Activated CD4-positive, alpha-beta T cell treated with anti-CD3 and anti-CD28 coated beads, Interleukin-2, amount 50 U/mL, for 48 hours (primary cell): ENCODE results near the gene EHD4.

Source experiments
- DNase-seq, 2 experiments: peaks; one replicate each; pipeline ENCODE4 v3.0.0-alpha.2; 2020

Gene EHD4

GRCh38 chr15:41915255-41915994 lies 56.9 kb downstream of the EHD4 start:
- DNase-seq = no peak

GRCh38 chr15:41914411-41914810 lies 57.9 kb downstream of the EHD4 start:
- DNase-seq = no peak

- no peak for DNase-seq
These were observed 59.1 kb downstream of the EHD4 start for GRCh38 chr15:41913256-41913655.

DNA sequence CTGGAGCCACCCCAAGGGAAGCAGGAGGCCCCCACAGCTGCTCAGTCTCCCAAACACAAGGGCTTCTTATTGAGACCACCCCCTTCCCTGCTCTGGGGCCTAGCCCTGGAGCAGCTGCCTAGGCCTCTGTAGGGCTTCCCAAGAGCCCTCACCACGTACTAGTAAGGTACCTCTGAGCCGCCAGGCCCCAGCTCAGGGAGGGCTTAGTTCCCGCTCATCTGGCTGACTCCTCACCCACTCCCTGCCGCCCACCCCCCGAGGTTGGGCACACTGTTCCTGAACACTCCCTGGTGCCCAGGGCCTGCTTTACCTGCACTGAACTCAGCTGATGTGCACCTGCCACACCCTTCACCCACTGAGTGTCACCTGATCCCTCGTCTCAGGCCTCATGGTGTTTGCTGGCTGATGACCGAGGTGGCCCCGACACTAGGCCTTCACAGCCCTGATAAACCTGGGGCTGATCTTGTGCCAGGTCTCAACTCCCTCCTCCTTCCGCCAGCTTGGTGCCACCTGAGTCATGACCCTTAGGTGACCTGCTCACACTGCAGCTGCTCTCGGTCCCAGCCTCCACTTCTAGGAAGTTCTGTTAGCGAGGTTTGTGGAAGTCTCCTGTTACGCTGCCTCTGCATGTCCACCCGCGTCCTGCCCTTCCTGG lies 60.5 kb downstream of the EHD4 start:
- no peak for DNase-seq

GRCh38 chr15:41908736-41909461 lies 63.5 kb downstream of the EHD4 start:
- no peak for DNase-seq

- no peak for DNase-seq
These were observed 65.2 kb downstream of the EHD4 start for GRCh38 chr15:41907141-41907540.

DNA sequence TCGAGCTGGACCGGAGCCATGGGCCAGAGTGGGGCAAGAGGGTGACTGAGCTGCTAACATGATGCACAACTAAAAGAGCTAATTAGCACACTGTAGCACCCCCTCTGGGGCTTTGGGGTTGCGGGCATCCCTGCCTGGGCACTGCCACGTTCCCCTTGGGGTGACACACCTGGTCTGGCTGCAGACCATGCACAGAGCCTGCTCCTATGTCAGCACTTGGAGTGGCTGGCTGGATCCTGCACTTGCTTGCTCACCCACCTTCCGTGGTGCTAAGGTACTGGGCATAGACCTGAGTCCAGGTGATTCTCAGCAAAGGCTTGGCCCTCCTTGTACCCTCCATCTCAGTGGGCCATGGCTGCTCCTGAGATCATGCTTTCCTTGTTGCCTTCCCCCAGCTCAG lies 65.7 kb downstream of the EHD4 start:
- no peak for DNase-seq

DNA sequence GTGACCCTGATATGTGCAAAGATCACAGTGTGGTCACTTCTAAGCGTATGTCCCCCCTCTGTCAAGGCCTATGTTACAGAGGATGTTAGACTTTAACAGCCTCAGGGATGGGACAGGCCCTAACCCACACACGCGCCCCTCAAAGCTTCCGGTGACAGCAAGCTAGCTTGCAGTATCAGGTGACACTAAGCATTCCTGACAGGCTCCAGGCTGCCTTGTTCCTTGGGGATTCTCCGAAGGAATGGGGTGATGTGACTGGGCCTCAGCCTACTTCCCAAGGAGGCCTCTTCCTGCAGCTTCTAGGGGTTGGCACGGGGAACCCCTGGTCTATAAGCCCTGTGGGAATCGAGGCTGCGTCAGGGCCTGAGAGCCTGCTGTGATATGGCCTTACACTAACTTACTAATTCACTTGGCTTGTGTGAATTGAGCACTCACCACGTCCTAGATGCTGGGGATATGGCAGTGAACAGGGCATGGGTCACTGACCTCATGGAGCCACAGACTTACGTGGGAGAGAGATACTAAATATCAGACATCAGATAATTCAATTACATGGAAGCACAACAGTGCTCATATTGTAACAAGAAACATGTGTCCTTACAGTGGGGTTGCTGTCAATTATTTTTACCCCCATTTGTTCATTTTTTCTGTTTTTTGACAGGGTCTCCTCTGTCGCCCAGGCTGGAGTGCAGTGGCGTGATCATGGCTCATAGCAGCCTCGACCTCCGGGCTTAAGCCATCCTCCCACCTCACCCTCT lies 67.1 kb downstream of the EHD4 start:
- no peak for DNase-seq

DNA sequence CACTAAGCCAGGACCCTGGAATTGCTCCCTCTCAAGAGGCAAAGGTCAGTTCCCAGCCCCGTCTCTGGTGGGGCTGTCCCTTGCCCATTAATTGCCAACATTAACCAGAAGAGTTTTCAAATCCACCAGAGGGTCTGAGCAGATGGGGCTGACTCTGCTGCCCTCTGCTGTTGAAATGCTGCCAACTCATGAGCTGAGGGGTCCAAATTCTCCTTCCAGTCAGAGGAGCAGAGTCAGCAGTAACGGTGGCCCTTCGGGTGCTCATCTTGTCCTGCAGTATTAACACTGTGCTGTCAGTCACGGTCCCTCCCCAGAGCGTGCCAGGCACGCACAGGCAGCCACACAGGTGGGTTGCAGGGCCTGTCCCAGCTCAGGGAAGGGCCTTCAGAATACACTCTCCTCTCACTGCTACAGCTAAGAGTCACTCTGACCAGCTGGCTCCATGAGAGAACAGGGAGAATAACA lies 67.8 kb downstream of the EHD4 start:
- DNase-seq = peak; percentile 70 to 75

GRCh38 chr15:41903782-41904181 lies 68.6 kb downstream of the EHD4 start:
- no peak for DNase-seq

- DNase-seq = no peak
These were observed 70.9 kb downstream of the EHD4 start for GRCh38 chr15:41901431-41901830.

DNA sequence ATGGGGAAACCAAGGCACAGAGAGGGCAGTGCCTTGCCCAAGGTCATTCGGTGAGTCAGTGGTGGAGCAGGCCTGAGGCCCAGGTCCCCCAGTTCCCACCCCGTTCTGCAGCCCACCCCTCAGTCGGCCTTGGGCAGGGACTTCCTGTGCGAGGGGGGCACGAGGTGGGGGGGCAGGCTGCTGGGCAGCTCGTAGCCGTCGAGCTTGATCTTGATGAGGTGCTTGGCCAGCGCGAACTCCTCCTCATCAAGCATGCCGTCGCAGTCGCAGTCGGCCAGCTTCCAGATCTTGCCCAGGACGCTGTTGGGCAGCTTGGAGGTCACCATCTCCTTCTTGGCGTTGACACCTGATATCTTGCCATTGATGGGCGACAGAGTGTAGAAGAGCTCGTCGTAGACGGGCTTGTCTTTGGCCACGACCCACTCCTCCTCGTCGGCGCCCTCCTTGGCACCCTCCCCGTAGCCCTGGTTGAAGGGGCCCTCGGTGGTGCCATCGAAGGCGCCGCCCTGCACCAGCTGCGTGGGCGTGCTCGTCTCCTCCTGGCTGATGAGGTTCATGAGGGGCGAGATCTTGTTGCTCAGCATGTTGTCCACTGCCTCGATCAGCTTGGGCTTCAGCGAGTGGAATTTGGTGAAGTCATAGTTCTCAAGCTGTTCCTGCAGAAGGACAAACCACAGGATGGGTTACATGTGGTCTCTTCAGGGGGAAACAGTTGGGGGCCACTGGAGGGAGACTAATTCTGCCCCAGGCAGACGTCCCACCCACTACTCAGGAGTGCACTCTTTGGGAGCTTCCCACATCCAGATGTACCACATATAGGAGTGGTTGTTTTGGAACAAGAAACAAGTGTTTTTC lies 71.6 kb downstream of the EHD4 start:
- DNase-seq = no peak

- no peak for DNase-seq
These were observed 72.4 kb downstream of the EHD4 start for GRCh38 chr15:41899854-41900442.

DNA sequence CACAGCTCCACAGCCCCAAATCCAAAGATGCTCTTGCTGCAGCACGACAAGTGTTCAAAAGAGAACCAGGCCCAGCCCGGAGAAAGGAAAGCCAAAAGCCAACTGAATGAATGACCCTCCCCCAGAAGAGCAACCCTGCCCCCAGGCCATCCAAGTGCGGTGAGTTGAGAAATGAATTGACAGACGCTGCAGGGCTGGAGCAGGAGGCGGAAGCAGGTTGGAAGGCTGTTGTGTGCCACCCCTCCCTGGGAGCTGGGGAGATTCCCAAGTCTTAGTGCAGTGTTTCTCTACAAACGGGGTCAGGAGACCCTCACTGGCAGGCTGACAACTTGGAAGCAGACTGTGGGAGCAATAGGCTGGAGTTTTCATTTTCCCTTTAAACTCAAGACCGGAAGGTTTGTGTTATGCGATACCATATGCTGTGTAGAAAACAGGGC lies 75.0 kb downstream of the EHD4 start:
- no peak for DNase-seq

- no peak for DNase-seq
These were observed 75.8 kb downstream of the EHD4 start for GRCh38 chr15:41896566-41896965.

DNA sequence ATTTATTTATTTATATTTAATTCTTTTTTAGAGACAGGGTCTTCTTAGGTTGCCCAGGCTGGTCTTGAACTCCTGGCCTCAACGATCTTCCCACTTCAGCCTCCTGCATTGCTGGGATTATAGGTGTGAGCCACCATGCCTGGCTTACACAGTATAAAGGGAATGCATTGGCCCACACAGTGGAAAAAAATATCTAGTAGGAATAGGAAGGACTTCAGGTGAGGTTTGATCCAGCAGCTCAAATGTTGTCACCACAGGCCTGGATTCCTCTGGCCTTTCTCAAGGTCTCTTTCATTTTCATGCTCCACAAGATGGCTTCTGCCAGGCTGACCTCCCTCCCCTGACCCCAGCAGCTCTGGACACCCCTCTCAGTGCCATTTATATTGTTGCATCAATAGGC lies 76.4 kb downstream of the EHD4 start:
- DNase-seq = no peak

- no peak for DNase-seq
These were observed 76.9 kb downstream of the EHD4 start for GRCh38 chr15:41895491-41895890.

GRCh38 chr15:41894791-41895463 lies 77.4 kb downstream of the EHD4 start:
- peak; percentile 70 for DNase-seq

GRCh38 chr15:41894251-41894790 lies 78.0 kb downstream of the EHD4 start:
- no peak for DNase-seq

- no peak for DNase-seq
These were observed 78.7 kb downstream of the EHD4 start, which contains the start of gene SPTBN5 for GRCh38 chr15:41893422-41894250. Gene SPTBN5 (minus strand): TSS chr15:41894053. CDS start chr15:41893497, 556 bp downstream.
